Calu3 (cell line): ENCODE measurements around the gene MEN1. TPM values are rescaled to one million over a fixed set of nuclear protein-coding genes. Genes with fewer than 3 reads are reported as not detected.
A peak's percentile ranks its signal among the peaks of the same experiment; 100 is the strongest.

ENCODE experiments used
- Bru-seq: library from RNA; stranded (reverse); fragments of 400-500 nt; gene quantifications from one replicate; lab custom pipeline; 2021; lab: Mats Ljungman, UMichigan
- BruChase-seq, 2 experiments: library from RNA; stranded (reverse); fragments of 400-500 nt; gene quantifications; one replicate each; lab custom pipeline; 2021; lab: Mats Ljungman, UMichigan
- BruUV-seq: library from RNA; stranded (reverse); fragments of 400-500 nt; replicated peaks from 2 replicates; lab custom pipeline; 2021; lab: Mats Ljungman, UMichigan
- CTCF ChIA-PET: fragments of 300-600 bp; sonication (Branson Sonifier 250); formaldehyde crosslinking; loops from one replicate; lab custom pipeline; 2022; ENCODE audit warnings: antibody characterized with exemption; lab: Charles Lee
- DNase-seq: peaks from one replicate; pipeline ENCODE4 v3.0.0; 2022
- H3K27ac Mint-ChIP-seq: one replicate; pipeline ENCODE4 v1.8.0; 2022; ENCODE audit warnings: mixed read lengths; ENCODE audit not compliant: unreplicated experiment
- H3K27me3 Mint-ChIP-seq: one replicate; pipeline ENCODE4 v1.8.0; 2022; ENCODE audit warnings: mixed read lengths; ENCODE audit not compliant: unreplicated experiment
- H3K36me3 Mint-ChIP-seq: one replicate; pipeline ENCODE4 v1.8.0; 2022; ENCODE audit warnings: mild to moderate bottlenecking, moderate library complexity, mixed read lengths; ENCODE audit not compliant: insufficient read depth, unreplicated experiment
- H3K4me1 Mint-ChIP-seq: one replicate; pipeline ENCODE4 v1.8.0; 2022; ENCODE audit warnings: mild to moderate bottlenecking, low read depth, mixed read lengths; ENCODE audit not compliant: unreplicated experiment
- H3K4me3 Mint-ChIP-seq: one replicate; pipeline ENCODE4 v1.8.0; 2022; ENCODE audit warnings: mild to moderate bottlenecking, low read depth, moderate library complexity, mixed read lengths; ENCODE audit not compliant: unreplicated experiment
- H3K9me3 Mint-ChIP-seq: one replicate; pipeline ENCODE4 v1.8.0; 2022; ENCODE audit warnings: low read depth, mixed read lengths; ENCODE audit not compliant: unreplicated experiment
- intact Hi-C: fragments of 100-400 bp; cut with micrococcal nuclease; formaldehyde crosslinking; loops from one replicate; pipeline ENCODE4 v1.10.0; 2022; ENCODE audit not compliant: unreplicated experiment
- long read RNA-seq: library from polyadenylated mRNA; stranded (forward); transcript quantifications from one replicate; pipeline ENCODE4 v2.0.0, GENCODE V29; 2022
- total RNA-seq: library from RNA; stranded (reverse); gene quantifications from 2 replicates; pipeline ENCODE4 v1.2.3, GENCODE V29; 2022
- TF ChIP-seq, protein P1 (sequence below): fragments of 200-600 bp; IDR thresholded peaks from one replicate; pipeline ENCODE4 v1.8.0; 2022; ENCODE audit warnings: antibody characterized with exemption; ENCODE audit not compliant: unreplicated experiment

MEN1 gene
- total RNA-seq (39.8 and 41.0 TPM in 2 replicates), Bru-seq, nascent RNA (percentile 49 among the genes with signal in this experiment), BruChase-seq, experiment 1, labeled RNA remaining after a 6-hour chase (percentile 79 among the genes with signal in this experiment), BruChase-seq, experiment 2, labeled RNA remaining after a 2-hour chase (percentile 75 among the genes with signal in this experiment)
- long read RNA-seq, transcript MEN1-202 (10 exons, 3,148 nt): major isoform, 10 of 46 reads
- long read RNA-seq, partial matches to known transcripts: 4 of 46 reads
- long read RNA-seq, other reads (novel, unspliced or antisense): 26 of 46 reads

DNA sequence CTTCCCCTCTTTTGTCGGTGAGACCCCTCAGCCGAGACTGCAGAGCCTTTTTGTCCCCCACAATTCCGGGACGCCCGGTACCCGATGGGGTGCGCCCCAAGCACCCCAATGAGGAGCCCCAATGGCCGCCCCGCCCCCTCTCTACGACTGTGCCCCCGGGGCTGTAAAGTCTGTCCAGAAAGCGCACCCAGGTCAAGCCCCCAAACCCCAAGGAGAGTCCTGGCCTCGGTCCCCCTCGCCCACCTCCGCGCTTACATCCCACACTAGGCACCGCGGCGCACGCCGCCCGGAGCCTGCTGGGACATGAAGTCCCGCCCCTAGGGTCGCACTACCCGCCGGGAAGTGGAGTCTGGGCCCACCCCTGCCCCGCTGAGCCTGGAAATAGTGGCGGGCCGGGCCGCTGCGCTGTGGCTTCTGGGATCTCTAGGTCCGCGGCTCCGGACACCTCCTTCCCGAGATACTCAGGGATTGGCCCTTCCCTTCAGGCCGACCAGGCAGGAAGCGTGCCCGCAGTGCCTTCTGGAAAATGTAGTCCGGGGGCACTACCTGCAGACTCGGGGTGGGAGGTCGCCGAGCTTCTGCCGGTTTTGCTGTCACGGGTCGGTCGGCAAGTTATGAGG is at the start of gene MEN1:
TSS of gene MEN1 (minus strand) at position 281 of the 620 bp plus-strand sequence. CDS start 442 bp downstream, outside the sequence.
- BruUV-seq: no TSS peak
- peak; percentile 95 for DNase-seq
- no peaks in the 10 kb centered on the region for H3K9me3 Mint-ChIP-seq
- H3K36me3 Mint-ChIP-seq: peaks cover 35% of the 10 kb centered on the region
- intact Hi-C loops: no loop called here
- CTCF ChIA-PET: interaction anchor here (0.6 to 1.0 kb wide), 4 partner anchors 12 to 777 kb away, joined by 3 to 4 read pairs (median 4); partner anchors contain the start of gene SF1
- H3K27ac Mint-ChIP-seq: peak within 1 kb of the TSS; percentile 70
- TF ChIP-seq, protein P1, sequence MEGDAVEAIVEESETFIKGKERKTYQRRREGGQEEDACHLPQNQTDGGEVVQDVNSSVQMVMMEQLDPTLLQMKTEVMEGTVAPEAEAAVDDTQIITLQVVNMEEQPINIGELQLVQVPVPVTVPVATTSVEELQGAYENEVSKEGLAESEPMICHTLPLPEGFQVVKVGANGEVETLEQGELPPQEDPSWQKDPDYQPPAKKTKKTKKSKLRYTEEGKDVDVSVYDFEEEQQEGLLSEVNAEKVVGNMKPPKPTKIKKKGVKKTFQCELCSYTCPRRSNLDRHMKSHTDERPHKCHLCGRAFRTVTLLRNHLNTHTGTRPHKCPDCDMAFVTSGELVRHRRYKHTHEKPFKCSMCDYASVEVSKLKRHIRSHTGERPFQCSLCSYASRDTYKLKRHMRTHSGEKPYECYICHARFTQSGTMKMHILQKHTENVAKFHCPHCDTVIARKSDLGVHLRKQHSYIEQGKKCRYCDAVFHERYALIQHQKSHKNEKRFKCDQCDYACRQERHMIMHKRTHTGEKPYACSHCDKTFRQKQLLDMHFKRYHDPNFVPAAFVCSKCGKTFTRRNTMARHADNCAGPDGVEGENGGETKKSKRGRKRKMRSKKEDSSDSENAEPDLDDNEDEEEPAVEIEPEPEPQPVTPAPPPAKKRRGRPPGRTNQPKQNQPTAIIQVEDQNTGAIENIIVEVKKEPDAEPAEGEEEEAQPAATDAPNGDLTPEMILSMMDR: no peak
- H3K27me3 Mint-ChIP-seq: no peaks in the 10 kb centered on the region
- H3K4me1 Mint-ChIP-seq: peaks cover 4% of the 10 kb centered on the region
- H3K4me3 Mint-ChIP-seq: peak within 1 kb of the TSS; percentile 97

DNA sequence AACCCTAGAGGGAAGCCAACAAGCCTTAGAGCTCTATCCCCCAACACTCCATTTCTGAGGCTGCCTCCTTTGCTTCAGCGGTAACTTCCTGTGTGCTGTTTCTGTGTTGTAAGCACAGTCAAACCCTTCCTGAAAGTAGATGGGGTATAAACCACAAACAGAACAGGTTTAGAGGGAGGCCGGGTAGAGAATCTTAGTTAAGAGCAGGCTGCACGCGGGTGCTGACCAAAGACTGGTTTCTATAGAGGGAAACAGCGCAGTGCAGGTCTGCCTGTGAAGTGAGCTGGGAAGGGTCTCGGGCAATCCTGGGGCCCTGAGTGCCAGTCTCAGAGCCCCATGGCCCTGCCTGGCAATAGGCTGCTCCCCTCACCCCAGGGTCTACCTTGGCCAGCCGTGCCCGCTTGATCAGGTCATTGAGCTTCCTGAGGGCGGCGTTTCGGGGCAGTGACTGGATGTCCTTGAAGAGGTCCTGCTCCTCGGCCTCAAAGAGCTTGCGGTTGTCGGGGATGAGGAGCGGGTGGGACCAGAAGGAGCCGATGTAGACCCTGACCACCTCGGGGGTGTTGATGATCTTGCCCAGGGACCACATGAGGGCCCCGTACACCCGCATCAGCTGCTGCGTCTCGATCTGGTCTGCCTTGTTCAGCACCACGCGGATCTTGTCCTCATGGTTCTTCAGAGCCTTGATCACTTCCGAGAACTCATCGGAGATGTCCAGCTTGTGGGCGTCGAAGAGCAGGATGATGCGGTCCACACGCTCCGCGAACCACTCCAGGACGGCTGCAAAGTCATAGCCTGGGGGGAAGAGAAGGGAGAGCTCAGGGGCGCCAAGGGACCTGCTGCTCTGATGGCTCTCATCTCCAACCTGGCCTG is 49.4 kb upstream of the MEN1 start:
- peaks cover 39% of the 10 kb centered on the region for H3K36me3 Mint-ChIP-seq
- H3K27me3 Mint-ChIP-seq: no peaks in the 10 kb centered on the region
- no peak overlapping the region for H3K4me3 Mint-ChIP-seq
- BruUV-seq: no TSS peak
- H3K9me3 Mint-ChIP-seq: no peaks in the 10 kb centered on the region
- CTCF ChIA-PET: no interaction called here
- peak overlapping the region; percentile 4 for H3K27ac Mint-ChIP-seq
- TF ChIP-seq, protein P1: no peak
- DNase-seq: no peak
- peaks cover 21% of the 10 kb centered on the region for H3K4me1 Mint-ChIP-seq
- intact Hi-C loops: no loop called here

DNA sequence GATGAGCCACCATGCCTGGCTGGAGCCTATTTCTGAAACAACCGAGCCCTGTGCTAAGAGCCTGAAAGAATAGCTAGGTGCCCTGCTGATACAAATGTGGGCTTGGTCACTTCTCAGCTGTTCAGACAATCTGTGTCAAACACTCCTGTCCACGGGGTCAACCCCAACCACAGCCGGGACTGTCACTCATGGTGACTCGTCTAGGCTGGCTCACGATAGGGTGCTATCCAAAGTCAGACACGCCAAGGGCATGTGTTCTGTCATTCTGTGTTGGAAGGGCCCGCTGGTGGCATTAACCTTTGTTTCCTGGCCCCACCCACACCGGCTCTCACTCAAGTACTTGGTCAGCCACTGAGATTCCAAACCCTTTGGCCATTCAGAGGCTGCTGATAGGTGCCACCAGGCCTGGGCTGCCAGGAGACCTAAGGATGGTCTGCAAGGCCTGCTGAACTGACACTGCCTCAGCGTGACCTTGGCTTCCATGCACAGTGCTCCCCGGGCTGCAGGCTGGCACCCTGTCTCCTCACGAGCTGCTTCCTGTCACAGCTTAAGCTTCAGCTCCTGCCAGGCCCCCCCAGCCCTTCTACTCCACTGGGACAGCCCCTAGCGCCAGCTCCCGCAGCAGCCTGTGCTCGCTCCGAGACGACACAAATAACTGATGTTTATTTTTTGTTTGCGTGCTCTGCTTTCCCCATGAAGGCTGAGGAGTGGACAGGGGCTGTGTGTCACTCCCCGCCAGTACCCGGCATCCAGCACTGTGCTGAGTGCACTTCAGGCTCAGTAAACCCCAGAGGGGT is 48.3 kb upstream of the MEN1 start:
- Mint-ChIP-seq H3K4me3 (no peak overlapping the region), H3K36me3 (peaks cover 49% of the 10 kb centered on the region), H3K27ac (no peak overlapping the region), H3K9me3 (no peaks in the 10 kb centered on the region), H3K27me3 (no peaks in the 10 kb centered on the region), H3K4me1 (peaks cover 28% of the 10 kb centered on the region)
- TF ChIP-seq, protein P1: no peak
- BruUV-seq: no TSS peak
- intact Hi-C loops: no loop called here
- no peak for DNase-seq
- CTCF ChIA-PET: interaction anchor here (1.1 kb wide), 1 partner anchor 15 kb away, joined by 3 read pairs; no protein-coding TSS in a partner anchor
